Measurements from ENCODE around the gene APOE. TPM values are rescaled to one million over a fixed set of nuclear protein-coding genes. Genes with fewer than 3 reads are reported as not detected.

APOE gene
- total and polyA plus RNA-seq, 2 of the 13 experiments (the other 11 are each of a cell fraction or from before 2014, with no cell fraction given): 1,328 to 1,470 TPM

- TF ChIP-seq ZBTB37 (CRISPR knock-in tag; IDR thresholded peaks at IDR 0.05): peak; percentile 94
- no peak for TF ChIP-seq KDM5A (IDR thresholded peaks at IDR 0.05; ENCODE audit: borderline replicate concordance, low read length)
- 0 out of 2 replicates have a peak, but pooled peaks have one; percentile 17 for TF ChIP-seq ZNF569 (CRISPR knock-in tag; IDR thresholded peaks at IDR 0.05; ENCODE audit: borderline replicate concordance)
- TF ChIP-seq IRF1 (CRISPR knock-in tag; IDR thresholded peaks at IDR 0.05; ENCODE audit: low read depth): peak; percentile 77; the same call in 1 of the 2 replicates
- peak; percentile 91 for TF ChIP-seq HNF4G (IDR thresholded peaks at IDR 0.05; ENCODE audit: borderline replicate concordance, low read depth, low read length)
- peak; percentile 93 for TF ChIP-seq HNF4G (CRISPR knock-in tag; IDR thresholded peaks at IDR 0.05; ENCODE audit: borderline replicate concordance, low read depth)
- no peak for TF ChIP-seq ATAD3A (CRISPR knock-in tag; IDR thresholded peaks at IDR 0.05)
- no peak for TF ChIP-seq NFE2L2 (IDR thresholded peaks at IDR 0.05; ENCODE audit: low read length)
- peak; percentile 76 for TF ChIP-seq UBTF (CRISPR knock-in tag; IDR thresholded peaks at IDR 0.05)
- no peak for TF ChIP-seq ZNF256 (CRISPR knock-in tag; conservative IDR thresholded peaks at IDR 0.05)
- no peak for TF ChIP-seq PAF1 (CRISPR knock-in tag; IDR thresholded peaks at IDR 0.05)
- TF ChIP-seq RXRA (CRISPR knock-in tag; IDR thresholded peaks at IDR 0.05): peak; percentile 100
- peak; percentile 97 for TF ChIP-seq GATAD2A (CRISPR knock-in tag; IDR thresholded peaks at IDR 0.05)
- TF ChIP-seq ZFP37 (CRISPR knock-in tag; IDR thresholded peaks at IDR 0.05; ENCODE audit: borderline replicate concordance): peak; percentile 82; the same call in 1 of the 2 replicates
- no peak for TF ChIP-seq MTF2 (CRISPR knock-in tag; IDR thresholded peaks at IDR 0.05; ENCODE audit: borderline replicate concordance)
- no peak for TF ChIP-seq ETS1 (CRISPR knock-in tag; IDR thresholded peaks at IDR 0.05)
- peak; percentile 88 for TF ChIP-seq ZSCAN31 (CRISPR knock-in tag; IDR thresholded peaks at IDR 0.05; ENCODE audit: low read depth)
- TF ChIP-seq NFYB (CRISPR knock-in tag; IDR thresholded peaks at IDR 0.05): peak; percentile 17; the same call in 1 of the 2 replicates
- no peak for TF ChIP-seq THAP9 (CRISPR knock-in tag; IDR thresholded peaks at IDR 0.05; ENCODE audit: borderline replicate concordance)
- peak; percentile 44; the same call in 1 of the 2 replicates for TF ChIP-seq ZFY (CRISPR knock-in tag; IDR thresholded peaks at IDR 0.05)
- TF ChIP-seq ZNF792 (CRISPR knock-in tag; IDR thresholded peaks at IDR 0.05): peak; percentile 92
Measured at GRCh38 chr19:44925114-44925891, 19.7 kb downstream of the APOE start (continued).

Data from HepG2 (cell line).